K562 (cell line): Measurements from ENCODE around the gene USP49. TPM values are rescaled to one million over a fixed set of nuclear protein-coding genes. Genes with fewer than 3 reads are reported as not detected.
A peak's percentile ranks its signal among the peaks of the same experiment; 100 is the strongest.

Source experiments
- ARID2 ChIP-seq: fragments of 450-650 bp; IDR thresholded peaks from 2 replicates; pipeline ENCODE4 v1.6.1; 2017; ENCODE audit warnings: antibody characterized with exemption, mild to moderate bottlenecking
- ELF1 ChIP-seq: fragments of 200-800 bp; sonication (Bioruptor generic); IDR thresholded peaks from 2 replicates; pipeline ENCODE4 v1.6.1; 2016; ENCODE audit warnings: missing genetic modification characterization, missing compliant biosample characterization
- FOS ChIP-seq: IDR thresholded peaks from 3 replicates; pipeline ENCODE4 v1.6.1; 2011; ENCODE audit not compliant: insufficient read length; ENCODE audit errors: extremely low read depth
- MAFK ChIP-seq: IDR thresholded peaks from 2 replicates; pipeline ENCODE4 v1.6.1; 2011; ENCODE audit warnings: low read length, improper control_type of control experiment
- NR1H2 ChIP-seq: sonication (generic); formaldehyde crosslinking; IDR thresholded peaks from 2 replicates; pipeline ENCODE4 v1.4.0; 2020; ENCODE audit warnings: mild to moderate bottlenecking, missing genetic modification reagents
- NRF1 ChIP-seq, 2 experiments: fragments of 450-650 bp; IDR thresholded peaks in 1 of 2; conservative IDR thresholded peaks in 1 of 2; 2 replicates each; pipeline ENCODE4 v1.6.1; 2014; ENCODE audit warnings: mild to moderate bottlenecking in 2 of 2
- PRDM10 ChIP-seq: fragments of 450-650 bp; IDR thresholded peaks from 2 replicates; pipeline ENCODE4 v1.6.1; 2018; ENCODE audit not compliant: partially characterized antibody
- RAD21 ChIP-seq, 2 experiments: fragments of 250-450 bp in 1 of 2; fragments of 450-650 bp in 1 of 2; sonication (Bioruptor Pico) in 1 of 2; formaldehyde crosslinking in 1 of 2; IDR thresholded peaks in 1 of 2; conservative IDR thresholded peaks in 1 of 2; 2 replicates each; pipeline versions ENCODE4 v1.4.0 to v1.8.0; 2020 to 2022; ENCODE audit warnings: mild to moderate bottlenecking in 2 of 2, moderate library complexity in 1 of 2
- TFAP4 ChIP-seq: sonication (generic); formaldehyde crosslinking; IDR thresholded peaks from 2 replicates; pipeline ENCODE4 v1.8.0; 2022; ENCODE audit warnings: missing genetic modification reagents, mild to moderate bottlenecking, moderate library complexity, borderline replicate concordance
- VEZF1 ChIP-seq: fragments of 200-800 bp; sonication (Bioruptor generic); IDR thresholded peaks from 2 replicates; pipeline ENCODE4 v1.6.1; 2017; ENCODE audit warnings: missing genetic modification characterization, missing compliant biosample characterization
- ZBTB9 ChIP-seq: fragments of 450-650 bp; formaldehyde crosslinking; IDR thresholded peaks from 2 replicates; pipeline ENCODE4 v1.4.0; 2020; ENCODE audit warnings: mild to moderate bottlenecking, moderate library complexity
- ZNF507 ChIP-seq: conservative IDR thresholded peaks from 2 replicates; pipeline ENCODE4 v1.6.1; 2017; ENCODE audit warnings: missing genetic modification characterization, missing compliant biosample characterization
- ZNF57 ChIP-seq: fragments of 450-650 bp; formaldehyde crosslinking; IDR thresholded peaks from 2 replicates; pipeline ENCODE4 v1.4.0; 2020; ENCODE audit warnings: mild to moderate bottlenecking, moderate library complexity
- ZNF592 ChIP-seq: fragments of 450-650 bp; IDR thresholded peaks from 2 replicates; pipeline ENCODE4 v1.6.1; 2017; ENCODE audit warnings: antibody characterized with exemption, mild to moderate bottlenecking
- ZNF764 ChIP-seq: fragments of 250-450 bp; sonication (Bioruptor Pico); IDR thresholded peaks from 2 replicates; pipeline ENCODE4 v1.4.0; 2020; ENCODE audit warnings: low read depth, mild to moderate bottlenecking, moderate library complexity
- polyA plus RNA-seq, 8 experiments: library from polyadenylated mRNA; depleted of rRNA in 4 of 8; stranded (reverse) in 5 of 8; unstranded in 3 of 8; fragments of >200 nt; fragmentation: Nextera tagmentation in 2 of 8; fragmentation: Illumina TruSeq in 1 of 8; extraction: Ambion mirVana in 2 of 8; extraction: Trizol in 1 of 8; gene quantifications; 2 replicates each; pipeline versions ENCODE4 v1.2.1 to v1.2.3, GENCODE V29; 2011 to 2014; ENCODE audit warnings: inconsistent platforms in 1 of 8, missing spikeins in 1 of 8
- total RNA-seq, 7 experiments: library from RNA; depleted of rRNA in 6 of 7; stranded (reverse); fragments of >200 nt in 6 of 7; fragmentation: Illumina TruSeq in 2 of 7; extraction: Trizol in 2 of 7; gene quantifications; 2 replicates each; pipeline versions ENCODE4 v1.2.1 to v1.2.3, GENCODE V29; 2011 to 2021; ENCODE audit warnings: low replicate concordance in 1 of 7

Gene USP49
- total and polyA plus RNA-seq, 9 of the 15 experiments (the other 6 are each of a cell fraction or from before 2014, with no cell fraction given): 1.0 to 9.9 (median 6.5) TPM

GRCh38 chr6:41937861-41938574 lies 42.8 kb upstream of the USP49 start (continued):
- TF ChIP-seq PRDM10 (no peak), ELF1 (tag) (no peak), ZNF764 (CRISPR knock-in tag) (no peak), ARID2 (no peak), MAFK (no peak), TFAP4 (peak; percentile 90), ZBTB9 (no peak), NR1H2 (CRISPR knock-in tag) (0 out of 2 replicates have a peak, but pooled peaks have one; percentile 54), ZNF57 (CRISPR knock-in tag) (0 out of 2 replicates have a peak, but pooled peaks have one; percentile 5), VEZF1 (CRISPR knock-in tag) (peak; percentile 38; the same call in 1 of the 2 replicates), RAD21 (CRISPR knock-in tag; conservative IDR thresholded peaks at IDR 0.05 in 1 of 2, IDR thresholded peaks at IDR 0.05 in 1 of 2) (peak in 1 of 2 experiments; percentile 6; a peak in 1 of 4 replicates), NRF1 (conservative IDR thresholded peaks at IDR 0.05 in 1 of 2, IDR thresholded peaks at IDR 0.05 in 1 of 2) (no peak), FOS (no peak), ZNF592 (peak; percentile 59), ZNF507 (tag) (no peak)
